PC-9 (cell line): ENCODE data around the gene DNASE1L3.

Source experiments
- EZH2 ChIP-seq: fragments of 200-600 bp; sonication (generic); IDR thresholded peaks from 2 replicates; pipeline ENCODE4 v1.8.0; 2017; ENCODE audit warnings: antibody characterized with exemption, low read depth
- TF ChIP-seq, protein P1 (sequence below): fragments of 200-600 bp; sonication (generic); conservative IDR thresholded peaks from 2 replicates; pipeline ENCODE4 v1.6.1; 2017; ENCODE audit warnings: mixed run types, antibody characterized with exemption, mild to moderate bottlenecking, moderate library complexity

DNA sequence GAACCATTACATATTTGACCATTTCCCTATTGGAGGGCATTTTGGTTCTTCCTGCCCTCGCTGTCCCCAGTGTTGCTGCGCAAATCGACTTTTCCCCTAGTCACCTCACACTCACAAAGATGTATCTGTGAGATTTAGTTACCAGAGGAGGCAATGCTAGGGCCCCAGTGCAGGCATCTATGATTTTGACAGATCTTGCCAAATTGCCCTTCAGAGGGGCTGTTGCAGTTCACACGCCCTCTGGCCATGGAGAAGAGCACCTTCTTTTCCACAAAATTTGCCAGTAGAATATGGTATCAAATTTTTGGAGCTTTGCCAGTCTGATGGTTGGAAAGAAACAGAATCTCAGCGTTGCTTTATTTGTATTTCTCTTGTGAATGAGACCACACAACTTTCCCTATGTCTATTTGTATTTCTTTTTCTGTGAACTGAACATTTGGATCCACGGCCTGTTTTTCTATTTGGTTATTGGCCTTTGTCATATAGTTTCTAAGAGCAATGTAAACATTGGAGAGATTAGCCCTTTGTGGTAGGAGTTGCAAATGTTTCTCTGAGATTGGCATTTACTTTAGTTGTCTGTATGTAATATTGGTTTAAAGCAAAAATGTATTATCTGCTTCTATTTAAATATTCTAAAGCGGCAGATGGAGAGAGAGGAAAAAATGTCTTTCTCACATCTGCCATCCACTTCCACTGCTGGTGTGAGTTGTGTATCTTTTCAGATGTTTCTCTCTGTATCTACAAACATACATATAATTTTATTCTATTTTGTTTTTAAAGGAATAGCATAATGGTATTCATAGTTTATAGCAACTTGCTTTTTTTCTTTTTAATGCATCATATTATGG, 66.1 kb downstream of the DNASE1L3 start:
- TF ChIP-seq, protein P1, sequence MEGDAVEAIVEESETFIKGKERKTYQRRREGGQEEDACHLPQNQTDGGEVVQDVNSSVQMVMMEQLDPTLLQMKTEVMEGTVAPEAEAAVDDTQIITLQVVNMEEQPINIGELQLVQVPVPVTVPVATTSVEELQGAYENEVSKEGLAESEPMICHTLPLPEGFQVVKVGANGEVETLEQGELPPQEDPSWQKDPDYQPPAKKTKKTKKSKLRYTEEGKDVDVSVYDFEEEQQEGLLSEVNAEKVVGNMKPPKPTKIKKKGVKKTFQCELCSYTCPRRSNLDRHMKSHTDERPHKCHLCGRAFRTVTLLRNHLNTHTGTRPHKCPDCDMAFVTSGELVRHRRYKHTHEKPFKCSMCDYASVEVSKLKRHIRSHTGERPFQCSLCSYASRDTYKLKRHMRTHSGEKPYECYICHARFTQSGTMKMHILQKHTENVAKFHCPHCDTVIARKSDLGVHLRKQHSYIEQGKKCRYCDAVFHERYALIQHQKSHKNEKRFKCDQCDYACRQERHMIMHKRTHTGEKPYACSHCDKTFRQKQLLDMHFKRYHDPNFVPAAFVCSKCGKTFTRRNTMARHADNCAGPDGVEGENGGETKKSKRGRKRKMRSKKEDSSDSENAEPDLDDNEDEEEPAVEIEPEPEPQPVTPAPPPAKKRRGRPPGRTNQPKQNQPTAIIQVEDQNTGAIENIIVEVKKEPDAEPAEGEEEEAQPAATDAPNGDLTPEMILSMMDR: no peak
- TF ChIP-seq EZH2: no peak
